Mucosa of gallbladder (tissue), 1 donor: ENCODE measurements around the gene MBNL1. TPM values are rescaled to one million over a fixed set of nuclear protein-coding genes. Genes with fewer than 3 reads are reported as not detected.

ENCODE experiments used
- DNase-seq: peaks from one replicate; pipeline ENCODE4 v3.0.0-alpha.2; 2020; ENCODE audit warnings: low spot score
- total RNA-seq: library from RNA; stranded (reverse); gene quantifications from one replicate; pipeline ENCODE4 v1.2.1, GENCODE V29; 2021
- donor health status: DM: no; HTN: no; CAD: no.

MBNL1 gene
- total RNA-seq, 1 donor from 2014 or later = 223 TPM

GRCh38 chr3:152276681-152277080 is 8.0 kb downstream of the MBNL1 start:
- DNase-seq = no peak

DNA sequence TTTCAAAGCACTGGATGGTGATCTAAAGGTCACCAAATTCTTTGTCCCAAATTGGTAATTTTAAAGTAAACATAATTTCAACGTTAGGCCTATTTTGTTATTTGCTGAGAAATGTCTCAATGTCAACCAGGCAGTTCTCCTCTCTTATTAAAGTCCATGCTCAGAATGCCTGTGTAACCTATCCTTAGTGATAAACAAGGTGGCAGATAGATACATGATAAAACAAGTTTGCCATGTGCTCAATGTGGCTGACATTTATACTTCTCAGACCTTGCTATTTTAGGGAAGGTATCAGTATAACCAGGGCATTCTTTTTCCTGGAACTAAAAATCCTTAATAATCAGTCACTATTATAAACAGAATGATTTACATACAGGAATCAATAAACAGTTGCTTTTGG is 8.5 kb downstream of the MBNL1 start:
- no peak for DNase-seq

DNA sequence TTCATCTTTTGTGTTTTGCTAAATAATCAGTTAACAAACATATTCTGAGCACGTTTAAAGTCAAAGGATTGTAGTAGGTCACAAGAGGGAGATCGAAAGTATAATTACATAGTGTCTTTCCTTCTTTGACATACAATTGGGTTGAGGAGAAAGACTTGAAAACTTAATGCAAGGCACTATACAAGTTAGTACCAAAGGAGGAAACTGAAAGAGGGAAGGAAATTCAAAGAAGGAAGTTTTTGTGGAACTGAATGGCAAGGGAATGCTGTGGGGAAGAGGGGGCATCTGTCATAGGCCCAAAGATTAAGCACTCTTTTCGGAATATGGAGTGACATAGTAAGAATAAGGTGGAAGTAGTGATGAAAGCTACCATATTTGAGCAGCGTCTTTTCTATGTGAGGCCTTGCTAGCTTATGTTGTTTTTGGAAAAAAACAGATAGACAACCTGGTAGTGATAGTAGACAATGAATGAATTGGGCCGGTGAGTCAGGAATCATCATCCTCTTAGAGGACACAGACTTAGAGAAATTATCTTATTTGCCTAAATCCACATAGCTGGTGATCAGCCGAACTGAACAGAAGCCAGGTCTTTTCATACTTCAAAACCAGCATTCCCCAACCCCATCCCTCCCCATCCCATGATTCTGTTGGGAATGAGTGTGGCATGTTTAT is 10.2 kb downstream of the MBNL1 start:
- no peak for DNase-seq

DNA sequence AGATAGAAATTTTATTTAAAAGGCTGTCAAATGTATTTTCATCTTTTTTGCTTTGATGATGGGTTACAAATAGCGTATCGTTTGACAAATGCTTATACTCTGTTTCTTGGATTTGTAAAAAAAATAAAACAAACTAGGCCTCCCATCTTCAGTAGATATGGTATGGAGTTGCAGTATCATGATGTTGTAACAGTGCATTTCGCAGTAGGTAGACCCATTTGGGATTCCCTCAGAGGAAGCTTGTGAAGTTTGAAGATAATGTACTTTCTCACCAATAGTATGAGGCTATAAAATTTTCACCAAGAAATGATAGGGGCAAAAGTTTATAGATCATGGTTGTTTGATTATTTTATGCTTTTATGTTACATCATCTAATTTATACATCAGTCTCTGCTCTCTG is 10.8 kb downstream of the MBNL1 start:
- no peak for DNase-seq

DNA sequence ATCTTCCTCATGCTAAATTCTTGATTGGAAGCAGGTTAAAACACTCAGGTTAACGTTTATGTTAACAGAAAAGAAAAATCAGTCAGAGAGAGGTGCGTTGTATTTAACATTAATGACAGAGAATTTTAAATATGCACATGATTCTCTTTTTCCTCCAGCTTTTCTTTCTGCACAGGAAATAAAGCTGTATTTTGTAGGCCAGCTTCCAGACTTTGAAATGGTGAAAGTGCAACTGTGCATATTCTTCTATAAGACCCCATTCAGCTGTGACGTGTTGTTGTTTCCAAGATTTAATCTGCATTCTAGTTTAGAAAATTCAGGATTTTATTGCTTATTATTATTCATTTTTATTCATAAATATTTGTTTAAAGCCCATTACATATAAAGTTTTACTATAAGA is 11.8 kb downstream of the MBNL1 start:
- no peak for DNase-seq

DNA sequence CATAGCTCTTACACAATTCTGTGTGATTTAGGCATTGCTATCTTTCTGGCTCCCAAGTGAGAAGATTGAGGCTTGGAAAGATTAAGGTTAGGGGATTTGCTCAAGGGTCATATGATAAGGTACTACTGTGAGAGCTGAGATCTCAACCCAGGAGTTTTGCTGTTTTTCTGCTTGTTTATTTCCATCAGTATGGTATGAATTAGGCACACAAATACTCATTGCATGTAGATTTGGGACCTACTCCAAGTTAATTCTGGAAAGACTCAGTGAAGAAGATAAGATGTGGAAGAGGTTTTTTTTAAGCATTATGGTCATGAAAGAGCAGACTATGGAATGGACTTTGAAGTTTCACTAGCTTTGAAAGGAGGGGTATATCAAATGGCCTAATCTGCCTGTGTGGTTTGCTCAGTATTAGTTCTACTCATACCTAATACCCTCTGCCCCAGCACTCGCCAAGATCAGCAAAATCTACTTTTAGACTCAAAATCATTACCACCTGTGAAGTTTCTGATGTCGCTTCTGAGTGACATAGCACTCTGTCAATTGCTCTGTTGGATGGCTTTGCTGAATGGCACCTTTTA is 12.5 kb downstream of the MBNL1 start:
- no peak for DNase-seq

GRCh38 chr3:152282813-152283212 is 14.1 kb downstream of the MBNL1 start:
- no peak for DNase-seq

GRCh38 chr3:152283492-152284381 is 15.0 kb downstream of the MBNL1 start:
- DNase-seq = no peak

GRCh38 chr3:152284906-152285305 is 16.2 kb downstream of the MBNL1 start:
- no peak for DNase-seq

DNA sequence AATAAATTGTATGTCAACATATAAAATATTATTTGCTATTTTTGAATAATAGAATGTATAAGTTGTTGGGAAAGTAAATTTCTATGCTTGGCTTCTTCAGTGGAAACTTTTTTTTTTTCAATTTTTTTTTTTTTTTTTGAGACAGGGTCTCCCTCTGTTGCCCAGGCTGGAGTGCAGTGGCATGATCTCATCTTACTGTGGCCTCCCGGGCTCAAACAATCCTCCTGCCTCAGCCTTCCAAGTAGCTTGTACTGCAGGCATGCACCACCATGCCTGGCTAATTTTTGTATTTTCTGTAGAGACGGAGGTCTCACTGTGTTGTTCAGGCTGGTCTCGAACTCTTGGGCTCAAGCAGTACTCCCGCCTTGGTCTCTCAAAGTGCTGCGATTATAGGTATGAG is 16.8 kb downstream of the MBNL1 start:
- no peak for DNase-seq

GRCh38 chr3:152287898-152288576 is 19.3 kb downstream of the MBNL1 start:
- DNase-seq = no peak

- no peak for DNase-seq
Observed at GRCh38 chr3:152288681-152289080, 20.0 kb downstream of the MBNL1 start.

DNA sequence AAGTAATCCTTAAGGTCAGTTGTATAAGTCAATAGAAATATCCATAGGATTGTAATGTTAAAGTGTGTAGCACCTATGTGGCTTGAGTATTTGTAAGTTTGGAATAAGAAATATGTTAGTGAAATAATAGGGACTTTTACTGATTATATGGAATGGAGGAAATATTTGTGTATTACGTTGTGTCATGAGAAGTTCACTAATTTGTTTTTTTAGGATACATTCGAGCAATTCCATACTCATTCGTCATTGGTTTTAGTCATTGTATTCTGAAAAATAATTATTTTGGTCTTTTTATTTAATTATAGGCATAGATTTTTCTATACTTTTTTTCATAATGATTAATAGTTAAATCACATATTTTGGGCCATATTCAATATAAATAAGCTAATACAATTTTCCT is 21.0 kb downstream of the MBNL1 start:
- no peak for DNase-seq

GRCh38 chr3:152290374-152290773 is 21.6 kb downstream of the MBNL1 start:
- no peak for DNase-seq

- DNase-seq = no peak
Observed at GRCh38 chr3:152291238-152291637, 22.5 kb downstream of the MBNL1 start.

GRCh38 chr3:152291649-152292066 is 22.9 kb downstream of the MBNL1 start:
- no peak for DNase-seq

DNA sequence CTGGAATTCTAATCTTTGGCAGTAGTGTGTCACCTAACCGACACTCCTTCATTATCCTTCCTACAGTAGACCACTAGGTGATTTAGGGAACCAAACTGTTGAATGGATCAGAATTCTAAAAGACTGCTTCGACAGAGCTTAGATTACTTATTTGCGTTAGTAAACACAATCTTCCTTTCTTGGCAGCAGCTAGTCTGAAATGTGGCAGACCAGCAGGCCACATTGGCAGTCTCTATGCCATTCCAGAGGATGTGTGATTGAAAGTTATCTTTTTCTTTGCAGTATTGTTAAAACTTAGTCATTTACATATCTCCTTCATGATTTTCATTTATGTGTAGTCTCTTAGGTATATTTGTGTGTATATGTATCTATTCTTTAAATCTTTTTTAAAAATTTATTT is 23.6 kb downstream of the MBNL1 start:
- DNase-seq = no peak

DNA sequence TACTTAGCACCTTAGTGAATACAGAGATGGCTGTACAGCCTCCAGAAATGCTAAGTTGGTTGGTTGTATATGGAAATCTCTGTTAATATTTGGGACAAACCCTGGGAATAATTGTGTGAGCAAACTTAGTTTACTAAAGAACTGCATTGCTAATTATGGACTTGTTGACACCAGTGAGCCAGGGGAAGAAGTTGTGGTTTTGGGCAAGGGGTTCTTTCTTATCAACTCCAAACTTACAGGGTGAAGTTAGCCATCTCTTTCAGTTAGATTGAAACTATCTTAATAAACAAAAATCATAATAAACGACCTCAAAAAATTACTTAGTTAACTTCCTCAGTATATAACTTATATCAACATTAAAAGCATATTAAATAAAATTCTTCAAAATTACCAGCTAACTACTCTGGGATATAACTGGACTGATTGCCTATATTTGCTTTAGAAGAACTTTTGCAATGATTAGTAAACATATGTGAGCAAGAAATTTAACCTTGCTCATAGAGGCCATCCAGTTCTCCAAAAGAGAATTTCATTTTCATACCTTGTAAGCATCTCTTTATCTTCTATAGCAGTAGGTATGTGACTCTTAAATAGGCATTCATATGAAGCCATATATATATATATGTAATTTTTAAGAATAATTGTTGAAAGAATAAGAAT is 24.7 kb downstream of the MBNL1 start:
- no peak for DNase-seq

- no peak for DNase-seq
Observed at GRCh38 chr3:152295344-152295743, 26.6 kb downstream of the MBNL1 start.

DNA sequence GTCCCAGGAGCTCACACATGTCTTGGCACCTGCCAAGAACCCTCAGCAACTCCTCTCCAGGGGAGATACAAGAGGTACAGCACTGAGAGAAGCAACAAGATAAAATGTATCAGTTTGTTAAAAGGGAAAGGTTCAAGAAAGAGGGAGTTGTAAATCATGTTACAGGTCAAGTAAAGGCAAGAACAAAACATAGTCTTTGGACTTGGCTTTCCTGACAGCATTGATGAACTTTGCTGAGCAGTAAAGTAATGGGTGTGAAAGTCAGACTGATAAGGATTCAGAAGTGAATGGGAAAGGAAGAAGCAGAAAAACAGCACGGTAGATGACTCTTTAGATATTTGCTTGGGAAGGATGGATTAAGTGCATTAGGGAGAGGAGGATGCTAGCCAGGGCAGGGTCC is 27.1 kb downstream of the MBNL1 start:
- no peak for DNase-seq

DNA sequence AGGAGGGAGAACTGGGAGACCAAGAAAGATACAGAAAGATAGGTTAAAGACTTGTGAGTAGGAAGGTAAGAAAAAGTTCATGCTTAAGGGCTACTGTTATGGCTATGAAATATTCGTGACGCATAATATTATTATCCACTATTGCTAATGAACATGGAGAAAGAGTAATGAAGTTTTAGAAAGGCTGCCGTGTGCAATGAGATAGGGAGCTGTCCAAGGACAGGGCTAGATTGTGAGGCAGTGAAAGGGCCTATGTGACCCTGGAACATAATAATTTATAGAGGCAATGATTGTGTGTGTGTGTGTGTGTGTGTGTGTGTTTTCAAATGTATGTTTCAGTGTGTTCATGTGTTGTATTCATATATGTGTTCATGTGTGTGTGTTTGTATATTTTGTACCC is 27.7 kb downstream of the MBNL1 start:
- DNase-seq = no peak

DNA sequence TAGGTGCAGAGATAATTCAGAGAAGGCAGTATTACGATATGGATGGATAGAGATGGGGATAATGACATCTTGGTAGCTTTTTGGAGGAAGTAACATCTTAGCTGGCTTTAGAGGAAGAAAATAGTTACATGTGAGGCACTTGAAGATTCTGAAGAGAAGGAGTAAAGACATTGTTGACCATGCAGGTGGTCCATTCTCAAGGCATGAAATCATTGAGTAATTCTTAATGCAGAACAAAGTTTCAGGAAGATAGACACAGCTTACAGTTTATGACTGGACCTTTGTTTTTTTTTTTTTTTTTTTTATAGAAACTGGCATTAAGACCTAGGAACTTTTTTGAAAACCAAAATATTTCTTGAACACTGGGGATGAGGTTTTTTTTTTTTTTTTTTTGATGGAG is 28.2 kb downstream of the MBNL1 start:
- DNase-seq = no peak
